ENCODE measurements around the gene TMED1. TPM values are rescaled to one million over a fixed set of nuclear protein-coding genes. Genes with fewer than 3 reads are reported as not detected.
A peak's percentile ranks its signal among the peaks of the same experiment; 100 is the strongest.
"Not testable (repeated sequence)": the region's sequence is repeated elsewhere in the genome, so short reads cannot be mapped to it uniquely, and the experiment has no call there.

TMED1 gene
- total and polyA plus RNA-seq, 8 donors = 25.4 to 45.3 (median 43.0) TPM

GRCh38 chr19:10882108-10882457 is 46.1 kb upstream of the TMED1 start:
- no peak overlapping the region for H3K27ac ChIP-seq

GRCh38 chr19:10881403-10882107 is 45.5 kb upstream of the TMED1 start:
- Histone ChIP-seq H3K36me3 (no peaks in the 10 kb centered on the region), H3K27me3 (no peaks in the 10 kb centered on the region), H3K9me3 (no peaks in the 10 kb centered on the region), H3K4me3 (no peak overlapping the region), H3K27ac (no peak overlapping the region), H3K4me1 (peaks cover 9 to 27% of the 10 kb centered on the region in 2 donors)
- DNase-seq (no peak), ATAC-seq (no peak)
- intact Hi-C loops (cut with DNase I) = no loop called here
- TF ChIP-seq CTCF (IDR thresholded peaks at IDR 0.05) = no peak

More at GRCh38 chr19:10882108-10882457, 46.1 kb upstream of the TMED1 start:
- Histone ChIP-seq H3K27me3 (no peaks in the 10 kb centered on the region), H3K4me3 (no peak overlapping the region), H3K9me3 (no peaks in the 10 kb centered on the region), H3K4me1 (peaks cover 3 to 22% of the 10 kb centered on the region in 2 donors), H3K36me3 (no peaks in the 10 kb centered on the region)
- ATAC-seq (no peak), DNase-seq (no peak)
- TF ChIP-seq CTCF (IDR thresholded peaks at IDR 0.05) = no peak
- intact Hi-C loops (cut with DNase I) = no loop called here

- ATAC-seq (no peak), DNase-seq (no peak)
- H3K36me3 ChIP-seq = no peaks in the 10 kb centered on the region
- no peaks in the 10 kb centered on the region for H3K9me3 ChIP-seq
- no peak for TF ChIP-seq CTCF (IDR thresholded peaks at IDR 0.05)
- peaks cover 11 to 49% of the 10 kb centered on the region in 2 donors for H3K4me1 ChIP-seq
- intact Hi-C loops (cut with DNase I) = no loop called here
- no peaks in the 10 kb centered on the region for H3K27me3 ChIP-seq
- H3K4me3 ChIP-seq = no peak overlapping the region
- peak overlapping the region in 1 of 2 donors; percentile 13 for H3K27ac ChIP-seq
Measured at GRCh38 chr19:10878253-10878652, 42.2 kb upstream of the TMED1 start.

- H3K27me3 ChIP-seq; H3K9me3 ChIP-seq; intact Hi-C loops (cut with DNase I); ATAC-seq; H3K4me3 ChIP-seq; DNase-seq; H3K36me3 ChIP-seq: not testable (repeated sequence)
- Histone ChIP-seq H3K27ac (peak overlapping the region in 1 of 2 donors; percentile 71), H3K4me1 (peaks cover 11 to 55% of the 10 kb centered on the region in 2 donors)
Measured at GRCh38 chr19:10877608-10878007, 41.6 kb upstream of the TMED1 start.

- TF ChIP-seq CTCF (IDR thresholded peaks at IDR 0.05) = no peak
- intact Hi-C loops (cut with DNase I) = no loop called here
- Histone ChIP-seq H3K27me3 (peaks cover 0 to 4% of the 10 kb centered on the region in 2 donors), H3K36me3 (no peaks in the 10 kb centered on the region), H3K9me3 (no peaks in the 10 kb centered on the region), H3K4me3 (no peak overlapping the region), H3K27ac (peak overlapping the region; percentile 23 to 71), H3K4me1 (peaks cover 11 to 60% of the 10 kb centered on the region in 2 donors)
- DNase-seq = no peak
- ATAC-seq = peak; percentile 22
Measured at GRCh38 chr19:10876459-10877240, 40.6 kb upstream of the TMED1 start.
